Activated CD4-positive, alpha-beta T cell treated with anti-CD3 and anti-CD28 coated beads for 36 hours (primary cell): Measurements from ENCODE around the gene AP3D1. TPM values are rescaled to one million over a fixed set of nuclear protein-coding genes. Genes with fewer than 3 reads are reported as not detected.
"Not testable (repeated sequence)": the region's sequence is repeated elsewhere in the genome, so short reads cannot be mapped to it uniquely, and the experiment has no call there.

Experiments used
- ATAC-seq: fragments of 200-7000 bp; cut with Tn5 transposase; one replicate; pipeline ENCODE4 v1.10.0; 2021; ENCODE audit warnings: mild to moderate bottlenecking, moderate library complexity
- CTCF ChIA-PET: fragments of 350-600 bp; sonication (Branson Sonifier 250); formaldehyde crosslinking; loops from one replicate; lab custom pipeline; 2021; ENCODE audit warnings: antibody characterized with exemption; lab: Charles Lee
- POLR2A ChIA-PET: fragments of 350-600 bp; sonication (Branson Sonifier 250); formaldehyde crosslinking; loops from one replicate; lab custom pipeline; 2021; ENCODE audit warnings: antibody characterized with exemption, inconsistent platforms; lab: Charles Lee
- DNase-seq: peaks from one replicate; pipeline ENCODE4 v3.0.0-alpha.2; 2020
- H3K27ac Mint-ChIP-seq: one replicate; pipeline ENCODE4 v1.8.0; 2021; ENCODE audit warnings: mixed read lengths
- H3K27me3 Mint-ChIP-seq: one replicate; pipeline ENCODE4 v1.8.0; 2021; ENCODE audit warnings: mixed read lengths
- H3K36me3 Mint-ChIP-seq: one replicate; pipeline ENCODE4 v1.8.0; 2021; ENCODE audit warnings: low read depth, mixed read lengths
- H3K4me1 Mint-ChIP-seq: one replicate; pipeline ENCODE4 v1.8.0; 2021; ENCODE audit warnings: mixed read lengths
- H3K4me3 Mint-ChIP-seq: one replicate; pipeline ENCODE4 v1.8.0; 2021; ENCODE audit warnings: mild to moderate bottlenecking, moderate library complexity, mixed read lengths
- H3K9me3 Mint-ChIP-seq: one replicate; pipeline ENCODE4 v1.8.0; 2021; ENCODE audit warnings: low read depth, mixed read lengths
- intact Hi-C, 2 experiments: fragments of 100-400 bp; cut with DNase I in 1 of 2; cut with micrococcal nuclease in 1 of 2; formaldehyde crosslinking; loops; one replicate each; pipeline versions ENCODE4 v1.14.2 to v1.15.1; 2022 to 2024; cut with DNase I, micrococcal nuclease
- total RNA-seq, 2 experiments: library from RNA; stranded (reverse); gene quantifications; one replicate each; pipeline ENCODE4 v1.2.3, GENCODE V29; 2021

AP3D1 gene
- 100 to 1,000 TPM in 1 of 2 experiments, 10 to 100 TPM in 1; 82.7 to 105 TPM for total RNA-seq

DNA sequence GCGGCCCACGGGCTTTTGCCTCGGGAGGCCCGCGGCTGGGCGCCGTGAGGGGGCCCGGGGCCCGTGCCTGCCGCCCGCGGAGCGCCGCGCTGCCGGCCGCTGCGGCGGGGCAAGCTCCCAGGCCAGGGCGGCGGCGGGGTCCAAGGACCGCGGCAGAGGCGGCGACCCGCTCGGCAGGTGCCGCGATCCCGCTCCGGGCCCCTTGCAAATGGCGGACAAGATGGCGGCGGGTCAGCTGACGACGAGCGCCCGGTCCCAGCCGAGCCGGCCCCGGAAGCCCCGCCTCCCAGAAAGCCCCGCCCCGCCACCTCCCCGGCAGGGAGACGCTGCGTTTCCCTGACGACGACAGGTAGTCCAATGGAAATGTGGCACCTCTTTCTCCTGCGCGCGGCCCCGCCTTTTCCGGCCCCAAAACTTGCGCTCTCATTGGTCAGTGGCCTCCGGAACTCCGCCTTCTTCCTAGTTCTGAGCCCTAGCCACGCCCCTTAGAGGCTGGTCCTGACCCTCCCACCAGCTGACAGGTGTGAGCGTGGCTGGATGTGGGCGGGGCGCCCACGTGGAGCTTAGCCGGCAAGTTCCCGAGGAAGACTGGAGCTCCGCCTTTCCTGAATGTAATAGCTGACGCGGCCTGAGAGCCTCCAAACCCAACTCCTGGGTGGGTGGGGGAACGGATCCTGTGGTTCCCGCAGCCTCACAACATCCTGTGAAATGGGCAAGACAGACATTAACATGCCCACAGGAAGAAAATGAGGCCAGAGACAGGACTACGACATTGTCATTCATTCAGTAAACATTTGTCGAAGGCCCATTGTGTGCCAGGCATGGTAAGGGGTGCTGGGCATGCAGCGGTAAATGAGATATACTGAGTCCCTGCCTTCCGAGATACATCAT is at the start of gene AP3D1:
Gene AP3D1, minus strand, starts transcription at position 228 of the 891 bp plus-strand sequence. CDS start 232 bp downstream, outside the sequence.
- H3K4me3 Mint-ChIP-seq = peak within 1 kb of the TSS; percentile 81
- peak within 1 kb of the TSS; percentile 89 for H3K27ac Mint-ChIP-seq
- POLR2A ChIA-PET = interaction anchor here (0.5 to 0.8 kb wide), 3 partner anchors 39 to 86 kb away, joined by 3 read pairs; partner anchors contain the start of gene MOB3A
- CTCF ChIA-PET = interaction anchor here (0.6 to 0.9 kb wide), 6 partner anchors 83 to 552 kb away, joined by 3 to 4 read pairs (median 3); no protein-coding TSS in a partner anchor
- peaks cover 42% of the 10 kb centered on the region for H3K4me1 Mint-ChIP-seq
- DNase-seq (peak; percentile 100), ATAC-seq (peak; percentile 90)
- peaks cover 14% of the 10 kb centered on the region for H3K36me3 Mint-ChIP-seq
- H3K27me3 Mint-ChIP-seq = no peaks in the 10 kb centered on the region
- intact Hi-C loops = loop anchor here (1.0 to 10.0 kb wide), 18 partner anchors 12 to 463 kb away; partner anchors contain the start of genes IZUMO4 (in 2 of the 2), MOB3A (in 2 of the 2), PLEKHJ1 (in 2 of the 2) and SF3A2 (in 2 of the 2)
- H3K9me3 Mint-ChIP-seq = no peaks in the 10 kb centered on the region

GRCh38 chr19:2200624-2201294 is 49.4 kb upstream of the AP3D1 start:
- H3K36me3 Mint-ChIP-seq = peaks cover 12% of the 10 kb centered on the region

DNA sequence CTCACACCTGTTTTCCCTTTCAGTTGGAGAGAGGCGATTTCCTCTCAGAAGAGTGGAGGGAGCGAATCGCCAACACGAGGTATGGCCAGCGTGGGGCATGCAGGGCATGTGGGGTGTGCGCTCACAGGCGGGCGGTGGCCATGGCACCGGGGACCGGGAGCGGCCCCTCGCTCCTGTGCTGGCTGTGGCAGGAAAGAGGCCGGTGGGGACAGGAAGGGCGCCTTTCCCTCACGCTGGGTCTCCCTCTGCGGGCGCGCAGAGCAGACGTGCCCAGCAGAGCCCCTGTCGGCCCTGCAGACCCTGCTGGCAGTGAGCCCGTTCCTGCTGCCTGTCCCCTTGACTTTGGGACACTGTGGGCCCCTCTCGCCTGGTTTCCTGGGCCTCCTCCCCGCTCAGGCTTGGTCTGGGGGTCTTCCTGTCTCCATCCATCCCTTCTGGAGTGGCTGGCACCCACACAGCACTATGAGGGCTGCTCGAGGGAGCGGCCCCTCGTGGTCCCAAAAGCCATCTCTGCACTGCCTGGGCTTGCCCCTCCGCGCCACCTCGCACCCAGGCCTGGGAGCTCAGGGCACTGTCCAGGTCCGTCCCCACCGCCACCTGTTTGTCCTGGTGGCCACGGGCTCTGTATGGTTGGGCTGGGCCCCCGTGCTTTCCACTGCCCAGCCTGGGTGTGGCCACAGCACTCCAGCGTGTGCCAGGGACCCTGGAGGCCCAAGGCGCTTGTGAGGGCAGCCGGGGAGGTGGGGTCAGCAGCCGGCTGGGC is 48.7 kb upstream of the AP3D1 start:
- ChIA-PET POLR2A (no interaction called here), CTCF (interaction anchor here (0.6 kb wide), 1 partner anchor 54 kb away, joined by 3 read pairs; no protein-coding TSS in a partner anchor)
- no peaks in the 10 kb centered on the region for H3K9me3 Mint-ChIP-seq

More at GRCh38 chr19:2200624-2201294, 49.4 kb upstream of the AP3D1 start:
- intact Hi-C loops, POLR2A ChIA-PET, DNase-seq, H3K27me3 Mint-ChIP-seq, H3K9me3 Mint-ChIP-seq, H3K4me1 Mint-ChIP-seq, H3K27ac Mint-ChIP-seq, H3K4me3 Mint-ChIP-seq, CTCF ChIA-PET, ATAC-seq: not testable (repeated sequence)

GRCh38 chr19:2199215-2199614 is 47.8 kb upstream of the AP3D1 start:
- H3K4me3 Mint-ChIP-seq = no peak overlapping the region
- H3K4me1 Mint-ChIP-seq = no peaks in the 10 kb centered on the region
- no peak overlapping the region for H3K27ac Mint-ChIP-seq
- H3K27me3 Mint-ChIP-seq = no peaks in the 10 kb centered on the region
- ChIA-PET POLR2A (no interaction called here), CTCF (interaction anchor here (0.6 to 0.8 kb wide), 2 partner anchors 26 to 55 kb away, joined by 3 read pairs; no protein-coding TSS in a partner anchor)
- DNase-seq (no peak), ATAC-seq (no peak)
- peaks cover 9% of the 10 kb centered on the region for H3K36me3 Mint-ChIP-seq
- no peaks in the 10 kb centered on the region for H3K9me3 Mint-ChIP-seq
- intact Hi-C loops = no loop called here

More for the DNA sequence above, 48.7 kb upstream of the AP3D1 start:
- no peak overlapping the region for H3K27ac Mint-ChIP-seq
- H3K27me3 Mint-ChIP-seq = no peaks in the 10 kb centered on the region
- ATAC-seq = no peak
- H3K4me3 Mint-ChIP-seq = no peak overlapping the region
- H3K36me3 Mint-ChIP-seq = peaks cover 12% of the 10 kb centered on the region
- H3K4me1 Mint-ChIP-seq = no peaks in the 10 kb centered on the region
- no peak for DNase-seq
- intact Hi-C loops = no loop called here

DNA sequence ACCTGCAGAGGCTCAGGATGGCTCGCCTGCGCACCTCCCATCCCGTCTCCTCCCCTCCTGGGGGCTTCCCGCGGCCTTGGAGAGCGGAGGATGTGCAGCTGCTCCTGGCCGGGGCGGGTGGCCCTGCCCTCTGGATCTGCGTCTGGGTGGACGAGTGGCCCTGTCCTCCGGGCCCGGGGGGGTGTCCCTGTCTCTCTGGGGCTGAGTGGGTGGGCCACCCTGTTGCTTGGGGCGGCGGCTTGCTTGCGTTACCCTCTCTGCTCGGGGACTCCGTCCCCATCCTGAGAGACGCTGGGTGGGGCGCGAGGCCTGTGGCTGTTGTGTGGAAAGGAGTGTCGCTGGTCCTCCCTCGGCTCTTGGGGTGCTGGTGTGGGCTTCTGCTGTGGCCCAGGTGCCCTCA is 47.0 kb upstream of the AP3D1 start:
- POLR2A ChIA-PET = no interaction called here
- Mint-ChIP-seq H3K4me1 (no peaks in the 10 kb centered on the region), H3K36me3 (peaks cover 15% of the 10 kb centered on the region), H3K9me3 (no peaks in the 10 kb centered on the region), H3K27ac (no peak overlapping the region), H3K27me3 (no peaks in the 10 kb centered on the region), H3K4me3 (no peak overlapping the region)
- intact Hi-C loops = no loop called here
- CTCF ChIA-PET = no interaction called here
- ATAC-seq = no peak
- DNase-seq = no peak

- POLR2A ChIA-PET = no interaction called here
- DNase-seq (no peak), ATAC-seq (no peak)
- Mint-ChIP-seq H3K36me3 (peaks cover 18% of the 10 kb centered on the region), H3K9me3 (no peaks in the 10 kb centered on the region), H3K27ac (no peak overlapping the region), H3K27me3 (no peaks in the 10 kb centered on the region), H3K4me3 (no peak overlapping the region), H3K4me1 (no peaks in the 10 kb centered on the region)
- intact Hi-C loops = no loop called here
- CTCF ChIA-PET = interaction anchor here (0.7 kb wide), 1 partner anchor 245 kb away, joined by 3 read pairs; no protein-coding TSS in a partner anchor
Observed at GRCh38 chr19:2197270-2197669, 45.9 kb upstream of the AP3D1 start.

DNA sequence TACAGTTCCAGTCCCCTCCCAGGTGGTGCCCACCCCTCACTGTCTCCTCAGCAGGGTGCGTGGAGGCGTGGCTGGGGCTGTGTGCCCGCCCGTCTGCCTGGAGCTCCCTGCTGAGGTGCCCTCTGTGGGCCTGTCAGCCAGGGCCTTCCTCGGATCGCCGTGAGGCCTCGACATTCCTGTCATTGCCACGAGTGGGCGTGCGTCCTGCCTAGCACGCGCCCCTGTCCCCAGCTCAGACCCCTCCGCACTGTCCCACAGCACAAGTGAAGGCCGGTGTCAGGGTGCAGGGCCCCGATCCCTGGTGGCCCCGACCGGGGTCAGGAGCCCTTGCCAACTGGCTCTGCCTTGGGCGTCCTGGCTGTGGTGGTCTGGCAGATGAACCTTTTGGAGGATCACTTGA is 44.5 kb upstream of the AP3D1 start:
- Mint-ChIP-seq H3K4me3 (no peak overlapping the region), H3K4me1 (no peaks in the 10 kb centered on the region), H3K27ac (no peak overlapping the region), H3K9me3 (no peaks in the 10 kb centered on the region), H3K36me3 (peaks cover 18% of the 10 kb centered on the region), H3K27me3 (no peaks in the 10 kb centered on the region)
- ATAC-seq (no peak), DNase-seq (no peak)
- intact Hi-C loops = no loop called here
- ChIA-PET POLR2A (no interaction called here), CTCF (interaction anchor here (0.7 kb wide), 1 partner anchor 20 kb away, joined by 3 read pairs; no protein-coding TSS in a partner anchor)

DNA sequence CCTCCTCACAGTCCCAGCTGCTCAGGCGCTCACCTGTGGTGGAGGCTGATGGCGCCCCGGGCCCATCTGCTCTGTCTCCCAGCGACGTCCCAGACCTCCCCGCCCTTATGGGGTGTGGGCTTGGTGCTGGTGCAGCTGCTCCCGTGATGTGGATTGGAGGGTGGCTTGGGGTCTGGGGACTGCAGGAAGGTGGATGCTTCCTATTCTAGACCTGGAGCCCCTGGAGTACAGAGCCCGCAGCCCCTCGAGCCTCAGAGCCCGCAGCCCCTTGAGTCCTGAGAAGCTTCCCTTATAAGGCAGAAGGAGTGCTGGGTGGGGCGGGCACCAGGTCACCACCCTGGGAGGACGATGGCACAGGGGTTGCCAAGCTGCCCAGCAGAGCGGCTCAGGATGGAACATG is 44.0 kb upstream of the AP3D1 start:
- H3K27ac Mint-ChIP-seq = no peak overlapping the region
- peaks cover 19% of the 10 kb centered on the region for H3K36me3 Mint-ChIP-seq
- H3K4me1 Mint-ChIP-seq = no peaks in the 10 kb centered on the region
- intact Hi-C loops = no loop called here
- DNase-seq (no peak), ATAC-seq (no peak)
- no peak overlapping the region for H3K4me3 Mint-ChIP-seq
- H3K27me3 Mint-ChIP-seq = no peaks in the 10 kb centered on the region
- no peaks in the 10 kb centered on the region for H3K9me3 Mint-ChIP-seq
- ChIA-PET CTCF (interaction anchor here (0.7 kb wide), 1 partner anchor 20 kb away, joined by 3 read pairs; no protein-coding TSS in a partner anchor), POLR2A (no interaction called here)

GRCh38 chr19:2194513-2195078 is 43.2 kb upstream of the AP3D1 start:
- CTCF ChIA-PET = no interaction called here
- Mint-ChIP-seq H3K4me1 (no peaks in the 10 kb centered on the region), H3K36me3 (peaks cover 19% of the 10 kb centered on the region), H3K9me3 (no peaks in the 10 kb centered on the region), H3K4me3 (no peak overlapping the region), H3K27me3 (no peaks in the 10 kb centered on the region), H3K27ac (no peak overlapping the region)
- ATAC-seq (no peak), DNase-seq (no peak)
- POLR2A ChIA-PET = no interaction called here
- intact Hi-C loops = no loop called here

- no peaks in the 10 kb centered on the region for H3K27me3 Mint-ChIP-seq
- no peak for DNase-seq
- no peak overlapping the region for H3K4me3 Mint-ChIP-seq
- CTCF ChIA-PET = no interaction called here
- H3K4me1 Mint-ChIP-seq = no peaks in the 10 kb centered on the region
- H3K27ac Mint-ChIP-seq = no peak overlapping the region
- peaks cover 19% of the 10 kb centered on the region for H3K36me3 Mint-ChIP-seq
- no peaks in the 10 kb centered on the region for H3K9me3 Mint-ChIP-seq
- POLR2A ChIA-PET = no interaction called here
- intact Hi-C loops = no loop called here
- ATAC-seq = no peak
Observed at GRCh38 chr19:2193807-2194206, 42.4 kb upstream of the AP3D1 start.
